ENCODE data around the gene CCL17. TPM values are rescaled to one million over a fixed set of nuclear protein-coding genes. Genes with fewer than 3 reads are reported as not detected.

The CCL17 gene
- not detected in 2 replicates for total RNA-seq

GRCh38 chr16:57403965-57404817, at the start of gene CCL17:
Gene CCL17, plus strand, starts transcription at chr16:57404767. Its CDS starts 9,166 bp downstream, at chr16:57413933.

GRCh38 chr16:57358527-57359095, 46.0 kb upstream of the CCL17 start, which contains the start of gene CCL22:
Gene CCL22, plus strand, starts transcription at chr16:57358783. Its CDS starts 34 bp downstream, at chr16:57358817.

GRCh38 chr16:57372372-57373116, 32.0 kb upstream of the CCL17 start, which contains the start of gene CX3CL1:
Gene CX3CL1, plus strand, starts transcription at chr16:57372490. Its CDS starts 79 bp downstream, at chr16:57372569.

GRCh38 chr16:57447186-57447962, 42.8 kb downstream of the CCL17 start, which contains the start of the genes CIAPIN1 and COQ9:
Gene CIAPIN1, minus strand, starts transcription at chr16:57447385. Its CDS starts 6,457 bp downstream, at chr16:57440928.
Gene COQ9, plus strand, starts transcription at chr16:57447479. Its CDS starts 27 bp downstream, at chr16:57447506.

GRCh38 chr16:57462209-57462977, 57.8 kb downstream of the CCL17 start, which contains the start of gene POLR2C:
Gene POLR2C, plus strand, starts transcription at chr16:57462679. Its CDS starts 46 bp downstream, at chr16:57462725.

Other genes starting within 250 kb of the CCL17 start
- 50.8 and 69.4 TPM in 2 replicates for gene PSME3IP1, start 218.7 kb upstream of the CCL17 start, total RNA-seq
- gene RSPRY1, start 218.4 kb upstream of the CCL17 start, total RNA-seq, result 32.9 and 67.9 TPM in 2 replicates
- gene ARL2BP, start 159.5 kb upstream of the CCL17 start, total RNA-seq, result 49.5 and 74.6 TPM in 2 replicates
- gene PLLP, start 120.1 kb upstream of the CCL17 start, total RNA-seq, result 1.6 and 7.4 TPM in 2 replicates
- not detected in 2 replicates for gene CCL22, start 46.0 kb upstream of the CCL17 start, total RNA-seq
- 3.6 and 89.1 TPM in 2 replicates for gene CX3CL1, start 32.3 kb upstream of the CCL17 start, total RNA-seq
- 81.4 and 88.7 TPM in 2 replicates for gene CIAPIN1, start 42.6 kb downstream of the CCL17 start, total RNA-seq
- 33.5 and 64.8 TPM in 2 replicates for gene COQ9, start 42.7 kb downstream of the CCL17 start, total RNA-seq
- 77.7 and 111 TPM in 2 replicates for gene POLR2C, start 57.9 kb downstream of the CCL17 start, total RNA-seq
- gene DOK4, start 81.7 kb downstream of the CCL17 start, total RNA-seq, result 9.9 and 16.6 TPM in 2 replicates
- 11.7 and 20.0 TPM in 2 replicates for gene CCDC102A, start 131.8 kb downstream of the CCL17 start, total RNA-seq
- not detected in 2 replicates for gene ADGRG5, start 137.9 kb downstream of the CCL17 start, total RNA-seq
- gene ADGRG1, start 223.9 kb downstream of the CCL17 start, total RNA-seq, result 30.1 and 33.0 TPM in 2 replicates

All from bladder microvascular endothelial cell (primary cell).